GM18858 (cell line): ENCODE measurements around the gene FRMD7.
"Not testable (repeated sequence)": the region's sequence is repeated elsewhere in the genome, so short reads cannot be mapped to it uniquely, and the experiment has no call there.

Source experiments
- ATAC-seq: cut with Tn5 transposase; IDR thresholded peaks from one replicate; pipeline ENCODE4 v1.9.1; 2021; ENCODE audit not compliant: unreplicated experiment

FRMD7 gene, protein sequence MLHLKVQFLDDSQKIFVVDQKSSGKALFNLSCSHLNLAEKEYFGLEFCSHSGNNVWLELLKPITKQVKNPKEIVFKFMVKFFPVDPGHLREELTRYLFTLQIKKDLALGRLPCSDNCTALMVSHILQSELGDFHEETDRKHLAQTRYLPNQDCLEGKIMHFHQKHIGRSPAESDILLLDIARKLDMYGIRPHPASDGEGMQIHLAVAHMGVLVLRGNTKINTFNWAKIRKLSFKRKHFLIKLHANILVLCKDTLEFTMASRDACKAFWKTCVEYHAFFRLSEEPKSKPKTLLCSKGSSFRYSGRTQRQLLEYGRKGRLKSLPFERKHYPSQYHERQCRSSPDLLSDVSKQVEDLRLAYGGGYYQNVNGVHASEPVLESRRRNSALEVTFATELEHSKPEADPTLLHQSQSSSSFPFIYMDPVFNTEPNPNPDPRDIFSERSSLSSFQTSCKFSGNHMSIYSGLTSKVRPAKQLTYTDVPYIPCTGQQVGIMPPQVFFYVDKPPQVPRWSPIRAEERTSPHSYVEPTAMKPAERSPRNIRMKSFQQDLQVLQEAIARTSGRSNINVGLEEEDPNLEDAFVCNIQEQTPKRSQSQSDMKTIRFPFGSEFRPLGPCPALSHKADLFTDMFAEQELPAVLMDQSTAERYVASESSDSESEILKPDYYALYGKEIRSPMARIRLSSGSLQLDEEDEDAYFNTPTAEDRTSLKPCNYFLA

DNA sequence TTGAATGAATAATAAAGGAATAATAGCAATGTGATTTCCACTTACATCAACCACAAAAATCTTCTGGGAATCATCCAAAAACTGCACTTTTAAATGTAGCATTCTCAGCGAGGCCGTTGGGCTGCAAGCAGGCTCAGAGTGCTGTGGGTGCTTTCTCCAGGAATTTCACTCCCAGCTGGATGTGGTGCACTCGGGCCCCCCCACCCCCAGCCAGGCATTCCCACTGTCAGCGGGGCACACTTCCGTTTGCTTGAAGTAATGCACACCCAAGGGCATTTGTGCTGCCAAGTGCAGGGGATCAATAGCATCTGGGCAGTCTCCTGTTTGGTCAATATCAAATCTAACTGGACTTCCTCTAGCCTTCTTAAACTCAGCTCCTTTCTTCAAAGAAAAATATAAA, at the start of gene FRMD7:
FRMD7 (minus strand) TSS at position 278 of the 400 bp plus-strand sequence; CDS start at position 102, 176 bp downstream.
- no peak for ATAC-seq

DNA sequence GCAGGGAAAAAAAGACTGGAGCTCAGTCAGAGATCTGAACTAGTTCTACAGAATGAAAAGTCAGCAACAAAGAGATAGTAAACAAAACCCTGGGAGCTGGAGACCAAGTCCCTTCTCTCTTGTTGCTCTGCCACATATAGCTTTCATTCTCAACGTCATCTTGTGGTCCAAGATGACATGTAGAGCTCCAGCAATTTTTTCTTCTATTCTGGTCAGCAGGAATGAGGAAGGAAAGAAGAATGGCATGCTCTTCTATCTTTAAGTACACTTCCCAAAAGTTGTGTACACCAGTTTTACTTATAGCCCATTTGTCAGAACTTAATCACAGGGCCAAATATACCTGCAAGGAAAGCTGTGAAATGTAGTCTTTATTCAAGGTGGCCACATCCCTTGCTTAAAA, 45.8 kb upstream of the FRMD7 start:
- no peak for ATAC-seq

DNA sequence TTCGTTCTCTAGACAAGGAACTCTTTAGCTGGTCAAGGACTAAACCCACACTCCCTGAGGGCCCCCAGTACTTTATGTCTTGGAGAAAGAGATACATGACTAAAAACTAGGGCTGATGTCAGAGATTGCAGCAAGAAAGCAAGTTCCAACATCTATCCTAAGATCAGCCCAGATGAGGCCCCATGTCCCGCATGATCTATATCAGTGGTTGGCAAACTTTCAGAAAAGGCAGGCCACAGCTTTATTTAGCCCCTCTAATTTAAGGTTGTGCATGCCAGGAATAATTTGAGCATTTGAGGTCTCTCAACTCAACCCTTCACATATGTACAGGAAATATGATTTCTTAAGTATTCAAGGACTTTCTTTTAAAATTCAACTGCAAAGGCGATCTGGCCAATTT, 44.1 kb upstream of the FRMD7 start:
- no peak for ATAC-seq

DNA sequence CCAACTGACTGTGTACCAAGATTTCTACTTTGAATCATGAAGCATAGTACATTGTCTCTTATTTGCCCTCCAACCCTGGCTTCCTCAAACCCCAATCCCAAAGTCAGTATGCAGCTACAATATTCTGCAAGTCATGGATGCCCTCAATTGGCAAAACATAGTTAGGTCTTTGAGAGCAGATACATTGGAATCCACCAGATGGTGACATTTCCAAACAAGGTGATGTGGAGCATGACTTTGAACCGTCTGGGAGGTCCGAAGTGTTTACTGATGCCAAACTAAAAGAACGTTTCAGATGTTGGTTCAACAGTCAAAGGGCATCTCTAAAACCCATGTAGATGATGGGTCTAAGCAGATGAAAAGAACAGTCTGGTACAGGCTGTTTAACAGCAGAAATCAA, 43.7 kb upstream of the FRMD7 start:
- no peak for ATAC-seq

DNA sequence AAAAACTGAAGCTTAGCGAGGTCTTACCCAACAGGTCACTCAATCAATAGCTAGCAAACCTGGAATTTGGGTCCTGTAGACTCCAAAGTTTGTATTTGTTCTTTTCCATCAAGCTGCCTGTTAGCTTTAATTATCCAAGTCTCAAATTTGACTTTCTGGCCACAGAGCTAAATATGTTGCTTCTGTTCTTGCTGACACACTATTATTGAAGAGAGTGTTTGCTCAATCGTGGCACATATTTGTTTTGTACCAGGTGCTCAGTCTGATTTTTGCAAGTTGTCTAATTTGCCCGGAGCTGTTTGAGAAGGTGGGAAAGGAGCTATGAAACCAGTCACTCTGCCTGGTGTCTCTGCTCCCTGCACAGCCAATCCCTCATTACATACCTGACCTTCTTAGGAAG, 41.7 kb upstream of the FRMD7 start:
- ATAC-seq = no peak

DNA sequence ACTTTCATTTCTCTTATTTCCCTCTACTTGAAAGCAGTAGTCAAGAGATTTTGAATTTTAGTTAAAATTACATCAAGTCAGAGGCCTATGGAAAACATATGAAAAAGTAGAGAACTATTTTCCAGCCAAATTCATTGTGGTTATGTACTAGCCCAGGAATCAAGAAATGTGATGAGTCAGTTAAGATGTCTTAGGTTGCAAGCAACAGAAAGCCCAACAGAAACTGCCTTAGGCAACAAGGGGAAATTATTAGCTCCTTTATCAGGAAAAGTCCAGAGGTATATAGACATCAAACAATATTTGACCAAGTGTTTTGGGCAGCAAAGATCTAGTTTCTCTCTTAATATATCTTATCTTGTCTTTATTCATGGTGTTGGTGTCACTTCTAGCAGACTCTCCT, 37.8 kb upstream of the FRMD7 start:
- ATAC-seq = no peak

DNA sequence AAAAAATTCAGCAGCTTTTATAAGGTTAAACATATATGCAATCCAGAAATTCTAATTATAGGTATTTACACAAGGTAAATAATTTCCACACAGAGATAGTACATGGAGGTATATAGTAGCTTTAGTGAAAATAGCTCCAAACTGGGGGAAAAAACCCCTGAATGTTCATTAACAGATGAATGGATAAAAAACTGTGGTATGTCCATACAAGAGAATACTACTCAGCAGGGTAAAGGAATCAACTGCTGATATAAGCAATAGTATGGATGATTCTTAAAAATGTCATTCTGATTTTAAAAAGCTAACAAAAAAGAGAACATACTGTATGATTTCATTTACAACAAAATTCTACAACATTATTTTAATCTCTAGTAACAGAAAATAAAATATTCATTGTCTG, 37.2 kb upstream of the FRMD7 start:
- no peak for ATAC-seq

DNA sequence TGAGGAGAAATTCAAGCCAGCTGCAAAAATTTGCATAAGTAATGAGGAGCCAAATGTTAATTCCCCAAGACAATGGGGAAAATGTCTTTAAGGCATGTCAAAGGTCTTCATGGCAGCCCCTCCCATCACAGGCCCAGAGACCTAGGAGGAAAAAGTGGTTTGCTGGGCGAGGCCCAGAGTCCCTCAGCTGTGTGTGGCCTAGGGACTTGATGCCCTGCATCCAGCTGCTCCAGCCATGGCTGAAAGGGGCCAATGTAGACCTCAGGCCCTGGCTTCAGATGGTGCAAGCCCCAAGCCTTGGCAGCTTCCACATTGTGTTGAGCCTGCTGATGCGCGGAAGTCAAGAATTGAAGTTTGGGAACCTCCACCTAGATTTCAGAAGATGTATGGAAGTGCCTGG, 35.3 kb upstream of the FRMD7 start:
- ATAC-seq = not testable (repeated sequence)

DNA sequence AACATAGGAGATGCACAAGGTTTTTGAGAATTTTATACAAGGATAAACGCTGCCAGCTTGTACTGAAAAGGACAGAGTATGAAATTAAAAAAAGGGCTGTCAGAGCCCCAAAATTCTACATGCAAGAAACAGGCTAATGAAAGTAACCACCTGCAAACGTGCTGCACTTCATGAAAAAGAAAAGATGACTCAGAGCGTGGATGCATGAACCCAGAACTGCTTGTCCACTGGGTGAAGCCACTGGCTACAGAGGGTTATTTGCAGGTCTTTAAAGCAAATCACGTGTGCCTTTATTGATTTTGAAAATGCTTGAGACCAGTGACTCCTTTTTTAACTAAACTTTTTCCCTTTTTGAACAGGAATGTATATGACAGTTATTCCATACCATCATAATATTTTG, 25.3 kb upstream of the FRMD7 start:
- ATAC-seq = no peak

DNA sequence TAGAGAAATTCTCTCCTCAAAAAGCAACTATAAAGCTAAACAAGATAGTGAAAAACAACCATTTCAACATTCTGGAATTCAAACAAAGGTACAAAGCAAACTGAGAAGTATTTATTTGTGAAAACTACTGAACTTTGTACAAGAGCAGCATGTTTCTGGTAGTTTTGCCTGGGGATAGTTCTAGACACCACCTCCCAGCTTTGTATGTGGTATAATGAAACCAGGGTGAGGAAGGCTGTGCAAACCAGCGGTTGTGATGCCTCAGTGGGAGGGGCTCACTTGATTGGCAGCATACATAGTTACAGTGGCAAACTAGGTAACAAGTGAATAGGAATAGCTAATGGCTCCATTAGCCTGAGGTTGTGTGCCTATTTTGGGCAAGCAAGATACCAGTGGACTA, 18.6 kb upstream of the FRMD7 start:
- no peak for ATAC-seq

DNA sequence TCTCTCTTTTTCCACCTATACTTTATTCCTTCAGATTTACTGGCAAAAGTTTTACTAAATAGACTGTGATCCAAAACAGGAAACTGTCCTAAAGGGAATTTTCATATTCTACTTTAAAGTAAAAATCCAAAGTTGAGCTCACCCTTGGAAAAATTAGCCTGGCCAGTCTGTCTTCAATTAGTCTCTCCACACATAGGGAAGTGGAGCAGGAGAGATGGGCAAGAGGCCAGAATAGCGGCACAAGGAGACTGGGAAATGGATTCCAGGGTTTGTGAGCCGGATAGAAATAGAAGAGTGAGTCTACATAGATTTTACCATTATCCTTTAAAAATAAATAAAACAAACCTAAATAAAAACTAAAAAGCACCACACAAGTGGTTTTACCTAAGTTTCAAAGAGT, 16.2 kb upstream of the FRMD7 start:
- ATAC-seq = no peak

DNA sequence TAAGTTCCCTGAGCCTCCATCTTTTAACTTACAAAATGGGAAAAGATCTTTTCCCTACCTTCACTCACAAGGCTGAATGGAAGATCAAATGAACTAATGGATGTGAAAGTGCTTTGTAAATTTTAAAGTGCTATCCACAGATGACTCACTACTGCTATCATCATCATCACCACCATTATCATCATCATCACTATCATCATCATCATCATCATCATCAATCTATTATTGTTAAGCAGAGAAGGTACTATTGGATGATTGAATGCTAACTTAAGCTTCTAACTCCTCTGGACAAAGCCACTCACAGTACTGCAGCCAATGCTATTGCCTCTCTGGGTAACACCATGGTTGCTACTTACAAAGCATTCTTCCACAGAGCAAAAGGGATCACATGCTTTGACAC, 1.9 kb downstream of the FRMD7 start:
- ATAC-seq = no peak

DNA sequence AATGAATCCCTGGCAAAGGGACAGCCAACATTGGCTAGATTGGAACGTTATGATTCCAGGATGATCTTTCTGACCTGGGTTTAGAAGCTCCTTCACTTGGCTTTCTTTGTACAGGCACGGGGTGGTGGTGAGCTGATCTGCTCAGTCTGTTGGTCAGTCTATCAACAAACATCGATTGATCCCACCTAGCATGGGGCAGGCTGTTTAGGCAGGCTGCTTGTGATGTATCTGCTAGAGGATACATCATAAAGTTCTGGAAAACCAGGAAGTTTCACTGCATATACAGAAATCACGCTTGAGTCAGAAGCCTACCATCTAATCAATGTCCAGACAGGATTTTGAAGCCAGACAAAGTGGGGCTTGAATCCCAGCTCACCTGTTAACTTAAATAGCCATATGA, 6.9 kb downstream of the FRMD7 start:
- no peak for ATAC-seq

DNA sequence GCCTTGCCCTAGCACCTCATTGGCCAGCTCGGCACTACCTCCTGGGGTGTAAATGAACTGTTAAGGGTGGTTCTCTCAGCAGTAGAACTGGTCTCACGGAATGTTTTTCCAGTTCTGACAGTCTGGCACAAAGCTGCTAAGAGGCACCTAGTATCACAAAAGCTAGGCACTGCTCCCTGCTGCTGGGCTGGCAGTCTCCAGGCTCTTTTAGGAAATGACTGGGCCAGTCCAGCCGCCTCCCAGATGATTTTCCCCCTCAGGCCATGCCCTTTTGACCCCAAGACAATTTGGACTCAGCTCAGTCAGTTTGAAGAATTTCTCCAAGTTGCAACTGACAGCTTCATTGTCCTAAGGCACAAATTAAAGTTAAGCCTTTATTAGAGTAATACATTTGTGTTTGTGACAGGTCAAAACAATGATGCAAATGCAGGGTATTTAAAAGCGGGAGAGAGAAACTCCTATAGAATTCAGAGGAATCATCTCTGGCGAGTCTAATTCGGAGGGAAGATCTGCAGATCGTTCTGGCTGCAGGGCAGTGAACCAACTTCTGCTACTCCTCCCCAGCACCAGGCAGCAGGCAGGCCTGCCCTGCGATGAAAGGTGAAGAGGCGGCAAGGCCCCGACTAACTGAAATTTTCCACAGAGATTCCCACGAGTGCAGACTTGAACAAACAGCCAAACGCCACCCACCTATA, 7.9 kb downstream of the FRMD7 start:
- no peak for ATAC-seq

DNA sequence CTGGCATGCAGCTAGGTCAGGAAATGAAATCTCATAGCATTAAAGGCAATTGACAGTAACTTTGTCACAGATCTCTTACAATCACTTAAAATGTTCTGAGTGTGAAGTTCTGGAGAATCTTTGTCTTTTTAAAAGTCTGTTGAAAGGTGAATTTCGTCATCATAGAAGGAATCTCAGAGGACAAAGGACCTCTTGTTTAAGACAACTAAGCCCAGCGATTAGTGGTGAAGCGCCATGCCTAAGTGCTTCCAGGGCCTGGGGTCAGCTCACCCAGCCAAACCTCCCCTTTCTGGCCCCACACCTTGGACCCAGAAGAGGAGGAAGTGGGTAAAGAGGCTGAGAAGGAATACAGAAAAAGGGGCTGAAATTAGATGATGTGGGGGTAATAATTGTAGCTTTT, 8.5 kb downstream of the FRMD7 start:
- ATAC-seq = no peak

DNA sequence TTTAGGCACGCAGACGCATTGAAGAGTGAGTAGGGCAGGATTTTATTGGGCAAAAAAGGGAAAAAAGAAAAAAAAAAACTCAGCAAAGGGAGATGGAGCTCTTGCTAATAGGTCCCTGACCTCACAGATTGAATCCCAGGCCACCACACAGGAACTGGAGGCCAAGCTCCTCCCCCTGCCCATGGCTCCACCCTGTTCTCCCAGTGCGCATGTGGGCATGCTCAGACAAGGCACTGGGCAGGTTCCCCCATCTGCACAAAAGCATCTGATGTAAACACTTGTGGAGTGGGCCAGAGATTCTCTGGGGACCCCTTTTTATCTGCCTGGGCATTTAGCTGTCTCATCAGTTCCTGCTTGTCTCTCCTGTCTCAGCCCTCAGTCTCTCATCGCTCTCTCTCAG, 9.5 kb downstream of the FRMD7 start:
- no peak for ATAC-seq

DNA sequence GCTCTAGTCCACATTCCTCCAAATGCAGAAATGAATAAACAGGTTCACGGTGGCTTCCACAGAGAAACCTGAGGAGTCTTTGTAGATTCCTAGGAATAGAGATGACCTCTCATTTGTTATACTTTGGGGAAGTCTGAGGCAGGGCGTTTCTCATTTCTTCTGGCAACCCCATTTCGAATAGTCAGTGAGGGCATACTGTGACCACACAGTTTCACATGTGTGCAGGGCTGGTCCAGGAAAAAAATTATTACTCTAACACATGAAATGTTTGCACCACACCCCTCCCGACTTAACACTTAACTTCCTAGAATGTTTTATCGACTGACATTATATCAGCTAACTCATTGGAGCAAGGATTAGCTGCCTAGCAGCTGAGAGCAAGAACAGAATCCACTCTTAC, 12.0 kb downstream of the FRMD7 start:
- no peak for ATAC-seq

DNA sequence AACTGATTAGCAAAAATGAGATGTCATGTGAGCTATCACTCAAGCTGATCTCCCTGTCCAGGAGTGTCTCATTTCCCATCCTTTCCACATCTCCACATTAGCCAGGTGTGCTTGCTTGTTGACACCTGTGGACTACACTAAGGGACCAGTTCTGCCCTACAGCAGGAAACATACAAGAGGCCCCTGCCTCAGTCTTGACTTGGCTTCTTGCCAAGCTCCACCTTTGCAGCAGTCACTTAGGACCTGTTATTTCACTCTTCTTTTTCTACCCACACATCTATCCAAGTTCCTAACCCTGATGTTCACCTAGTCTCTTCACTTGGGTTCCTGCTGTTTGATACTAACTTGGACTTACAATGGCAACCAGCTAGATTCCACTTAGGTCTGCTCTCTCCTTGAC, 13.2 kb downstream of the FRMD7 start:
- ATAC-seq = no peak

DNA sequence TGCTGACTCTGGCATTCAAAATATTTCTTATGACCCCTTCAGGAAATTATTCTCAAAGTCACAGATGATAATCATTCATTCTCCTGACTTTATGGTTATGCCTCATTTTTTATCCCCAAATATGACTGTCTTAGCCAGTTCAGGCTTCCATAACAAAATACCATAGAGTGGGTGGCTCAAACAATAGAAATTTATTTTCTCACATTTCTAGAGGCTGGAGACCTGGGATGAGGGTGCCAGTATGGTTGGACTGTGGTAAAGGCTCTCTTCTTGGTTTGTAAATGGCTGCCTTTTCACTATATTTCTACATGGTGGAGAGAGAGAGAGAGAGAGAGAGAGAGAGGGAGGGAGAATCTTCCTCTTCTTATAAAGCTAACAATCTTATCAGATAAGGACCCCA, 20.5 kb downstream of the FRMD7 start:
- ATAC-seq = no peak

DNA sequence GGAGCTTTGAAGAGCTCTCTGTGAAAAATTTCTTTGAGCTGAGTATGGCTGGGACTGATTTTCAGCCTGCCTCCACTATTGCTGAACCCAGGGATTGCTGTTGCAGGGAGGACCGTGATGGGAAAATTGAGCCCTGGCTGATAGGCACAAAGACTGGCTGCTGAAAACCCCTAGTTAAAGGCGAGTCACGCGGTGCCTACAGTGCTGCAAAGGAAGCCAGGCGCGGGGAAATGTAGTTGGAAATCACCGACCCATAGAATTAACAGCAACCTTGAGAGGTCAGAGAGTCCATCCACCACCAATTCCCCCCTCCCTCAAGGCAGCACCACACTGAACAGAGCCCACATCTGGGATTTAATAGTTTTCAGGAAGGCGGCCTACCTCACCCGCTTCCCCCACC, 26.0 kb downstream of the FRMD7 start:
- no peak for ATAC-seq

DNA sequence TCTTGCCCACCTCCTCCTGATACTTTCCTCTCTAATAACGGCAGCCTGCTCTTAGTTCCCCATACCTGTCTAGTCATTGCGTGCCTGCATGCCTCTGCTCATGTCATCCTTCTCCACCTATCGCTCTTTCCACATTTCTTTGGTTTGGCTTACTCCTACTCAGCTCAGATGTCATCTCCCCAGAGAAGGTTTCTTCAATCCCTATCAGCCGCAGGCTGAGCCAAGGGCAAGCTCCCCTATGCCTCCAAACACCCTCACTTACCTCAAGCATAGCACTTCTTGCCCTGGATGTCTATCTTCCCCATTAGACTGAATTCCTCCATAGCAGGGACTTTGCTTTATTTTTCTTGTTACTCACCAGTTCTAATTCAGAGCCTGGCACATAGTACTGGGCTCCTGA, 26.6 kb downstream of the FRMD7 start:
- no peak for ATAC-seq

DNA sequence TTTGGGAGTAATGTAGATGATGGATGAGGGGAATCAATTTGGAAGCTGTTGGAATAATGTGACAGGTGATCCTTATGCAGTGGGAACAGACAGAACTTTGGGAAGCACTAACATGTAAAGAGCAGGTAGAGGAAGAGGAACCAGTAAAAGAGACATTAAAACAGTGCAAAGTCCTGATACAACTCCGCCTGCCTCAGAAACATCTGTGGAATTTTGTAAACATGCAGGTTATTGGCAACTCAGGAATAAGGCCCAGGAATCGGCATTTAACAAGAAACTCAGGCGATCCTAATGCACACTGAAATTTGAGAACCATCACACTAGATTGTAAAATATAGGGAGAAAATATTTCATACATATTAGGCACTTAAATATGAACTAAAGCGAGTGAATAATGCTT, 29.1 kb downstream of the FRMD7 start:
- ATAC-seq = not testable (repeated sequence)
